Fibroblast of lung (primary cell): ENCODE results near the gene CAMTA1. TPM values are rescaled to one million over a fixed set of nuclear protein-coding genes. Genes with fewer than 3 reads are reported as not detected.
A peak's percentile ranks its signal among the peaks of the same experiment; 100 is the strongest.

Source experiments
- DNase-seq, 2 donors: peaks; one replicate each; pipeline versions ENCODE4 v3.0.0 to v3.0.0-alpha.2; 2010; ENCODE audit warnings: low read depth in 2 of 2
- H2AFZ ChIP-seq: 2 replicates; pipeline ENCODE4 v1.5.1; 2012; ENCODE audit warnings: low read length, control low read depth, inconsistent platforms
- H3K27ac ChIP-seq: 2 replicates; pipeline ENCODE4 v1.5.1; 2011; ENCODE audit warnings: low read length, control low read depth; ENCODE audit not compliant: insufficient read depth
- H3K27me3 ChIP-seq: 2 replicates; pipeline ENCODE4 v1.5.1; 2011; ENCODE audit warnings: mild to moderate bottlenecking, low read length; ENCODE audit not compliant: control insufficient read depth, insufficient read depth
- H3K36me3 ChIP-seq: 2 replicates; pipeline ENCODE4 v1.5.1; 2011; ENCODE audit warnings: low read length; ENCODE audit not compliant: control insufficient read depth, insufficient read depth
- H3K4me1 ChIP-seq: 2 replicates; pipeline ENCODE4 v1.5.1; 2011; ENCODE audit warnings: low read length; ENCODE audit not compliant: control insufficient read depth, insufficient read depth; ENCODE audit errors: extremely low read depth
- H3K4me2 ChIP-seq: 2 replicates; pipeline ENCODE4 v1.5.1; 2011; ENCODE audit warnings: low read length, control low read depth; ENCODE audit not compliant: insufficient read depth; ENCODE audit errors: extremely low read depth
- H3K4me3 ChIP-seq, 4 experiments: fragments of 200-600 bp in 1 of 4; sonication (generic) in 1 of 4; replicated peaks in 1 of 4; 2 replicates each; pipeline ENCODE4 v1.5.1; 2011 to 2016; ENCODE audit warnings: low read length in 4 of 4, low read depth in 3 of 4, mild to moderate bottlenecking in 3 of 4, control low read depth in 2 of 4, inconsistent platforms in 1 of 4, mixed read lengths in 1 of 4; ENCODE audit not compliant: insufficient read depth in 1 of 4; ENCODE audit errors: control extremely low read depth in 1 of 4
- H3K79me2 ChIP-seq: 2 replicates; pipeline ENCODE4 v1.5.1; 2012; ENCODE audit warnings: mild to moderate bottlenecking, low read length, inconsistent platforms; ENCODE audit not compliant: control insufficient read depth, insufficient read depth
- H3K9ac ChIP-seq: 2 replicates; pipeline ENCODE4 v1.5.1; 2011; ENCODE audit warnings: mild to moderate bottlenecking, low read length, control low read depth; ENCODE audit not compliant: insufficient read depth
- H3K9me3 ChIP-seq: 2 replicates; pipeline ENCODE4 v1.5.1; 2012; ENCODE audit warnings: low read depth, low read length; ENCODE audit not compliant: control insufficient read depth, insufficient read depth
- H4K20me1 ChIP-seq: 2 replicates; pipeline ENCODE4 v1.5.1; 2011; ENCODE audit warnings: low read length; ENCODE audit not compliant: control insufficient read depth, insufficient read depth; ENCODE audit errors: extremely low read depth
- EZH2 ChIP-seq: IDR thresholded peaks from 2 replicates; pipeline ENCODE4 v1.5.1; 2012; ENCODE audit warnings: low read length, control low read depth, mild to moderate bottlenecking; ENCODE audit errors: missing control alignments
- polyA plus RNA-seq, 2 donors: library from polyadenylated mRNA; depleted of rRNA in 1 of 2; stranded (reverse) in 1 of 2; unstranded in 1 of 2; fragments of >200 nt; gene quantifications; 2 replicates each; pipeline ENCODE4 v1.2.1, GENCODE V29; 2011 to 2012; ENCODE audit warnings: missing spikeins in 1 of 2
- total RNA-seq: library from RNA; depleted of rRNA; stranded (reverse); fragments of >200 nt; gene quantifications from 2 replicates; pipeline ENCODE4 v1.2.1, GENCODE V29; 2014
- TF ChIP-seq, protein P1 (sequence below), 2 donors: IDR thresholded peaks in 1 of 2; conservative IDR thresholded peaks in 1 of 2; 1 replicate in 1 of 2; 2 replicates in 1 of 2; pipeline ENCODE4 v1.5.1; 2011 to 2012; ENCODE audit warnings: low read length in 2 of 2, control low read depth in 1 of 2, inconsistent platforms in 1 of 2, low read depth in 1 of 2, mild to moderate bottlenecking in 1 of 2

CAMTA1 gene
- total and polyA plus RNA-seq, 2 donors (not counting 1 experiment from before 2014, with no cell fraction given): 47.6 to 86.0 TPM

DNA sequence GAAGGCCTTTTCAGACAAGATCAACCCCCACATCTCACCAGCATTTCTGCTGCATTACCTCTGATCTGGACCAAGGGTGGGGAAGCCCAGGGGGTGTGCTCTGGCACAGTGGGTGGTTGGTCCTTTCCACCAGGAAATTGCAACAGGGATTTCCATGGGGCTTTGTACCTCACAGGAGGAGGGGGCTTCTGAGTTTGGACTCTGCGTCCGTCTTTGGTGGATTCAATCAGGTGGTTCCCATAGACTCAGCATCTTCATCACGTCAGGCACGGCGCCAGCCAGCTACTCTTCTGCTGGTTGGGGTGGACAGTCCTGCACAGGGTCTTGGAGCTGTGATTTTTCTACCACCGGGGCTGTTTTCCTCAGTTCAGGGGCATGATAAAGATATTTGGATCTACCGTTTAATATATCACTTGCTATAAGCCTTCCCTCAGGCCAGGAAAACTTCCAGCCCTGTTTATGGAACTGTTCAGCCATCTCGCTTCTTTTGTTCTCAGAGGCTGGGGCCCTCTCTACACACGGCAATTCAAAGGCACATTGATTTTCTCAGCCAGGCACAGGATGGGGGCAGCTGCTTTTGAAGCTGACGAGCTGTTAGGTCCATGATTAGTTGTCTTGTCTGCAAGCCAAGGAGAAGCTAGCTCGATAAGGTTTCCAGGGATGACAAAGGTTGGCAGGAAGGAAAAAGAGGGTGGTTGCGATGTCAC lies 467.3 kb downstream of the CAMTA1 start:
- Histone ChIP-seq H3K9me3 (no peaks in the 10 kb centered on the region), H3K79me2 (no peaks in the 10 kb centered on the region), H4K20me1 (no peaks in the 10 kb centered on the region), H3K27ac (no peak overlapping the region), H3K36me3 (no peaks in the 10 kb centered on the region), H3K4me1 (peaks cover 5% of the 10 kb centered on the region), H3K4me2 (no peak overlapping the region), H3K27me3 (no peaks in the 10 kb centered on the region), H3K9ac (no peak overlapping the region), H3K4me3 (no peak overlapping the region), H2AFZ (peak overlapping the region; percentile 43)
- TF ChIP-seq, protein P1, sequence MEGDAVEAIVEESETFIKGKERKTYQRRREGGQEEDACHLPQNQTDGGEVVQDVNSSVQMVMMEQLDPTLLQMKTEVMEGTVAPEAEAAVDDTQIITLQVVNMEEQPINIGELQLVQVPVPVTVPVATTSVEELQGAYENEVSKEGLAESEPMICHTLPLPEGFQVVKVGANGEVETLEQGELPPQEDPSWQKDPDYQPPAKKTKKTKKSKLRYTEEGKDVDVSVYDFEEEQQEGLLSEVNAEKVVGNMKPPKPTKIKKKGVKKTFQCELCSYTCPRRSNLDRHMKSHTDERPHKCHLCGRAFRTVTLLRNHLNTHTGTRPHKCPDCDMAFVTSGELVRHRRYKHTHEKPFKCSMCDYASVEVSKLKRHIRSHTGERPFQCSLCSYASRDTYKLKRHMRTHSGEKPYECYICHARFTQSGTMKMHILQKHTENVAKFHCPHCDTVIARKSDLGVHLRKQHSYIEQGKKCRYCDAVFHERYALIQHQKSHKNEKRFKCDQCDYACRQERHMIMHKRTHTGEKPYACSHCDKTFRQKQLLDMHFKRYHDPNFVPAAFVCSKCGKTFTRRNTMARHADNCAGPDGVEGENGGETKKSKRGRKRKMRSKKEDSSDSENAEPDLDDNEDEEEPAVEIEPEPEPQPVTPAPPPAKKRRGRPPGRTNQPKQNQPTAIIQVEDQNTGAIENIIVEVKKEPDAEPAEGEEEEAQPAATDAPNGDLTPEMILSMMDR (conservative IDR thresholded peaks at IDR 0.05 in 1 of 2, IDR thresholded peaks at IDR 0.05 in 1 of 2; ENCODE audit: low read depth in 1 of 2, low read length in 2 of 2): no peak
- no peak for TF ChIP-seq EZH2
- peak; percentile 17 to 24 for DNase-seq

DNA sequence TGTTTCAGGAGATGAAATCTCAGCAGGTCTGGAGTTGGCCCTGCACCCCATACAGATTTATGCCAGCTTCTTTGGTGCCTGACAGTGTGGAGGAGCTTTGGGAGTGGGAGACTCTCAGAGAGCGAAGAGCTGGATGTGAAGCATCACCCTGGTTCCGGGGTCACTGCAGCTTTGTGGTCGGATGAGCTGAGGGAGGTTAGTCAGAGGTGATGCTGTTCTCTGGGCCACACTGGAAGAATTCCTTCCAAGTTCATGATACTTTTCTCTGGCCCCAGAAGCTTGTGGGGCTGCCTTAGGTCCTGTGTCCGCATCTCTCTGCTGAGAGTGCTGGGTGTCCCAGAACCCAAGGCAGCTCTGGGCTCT lies 467.8 kb downstream of the CAMTA1 start:
- no peak overlapping the region for H3K27ac ChIP-seq

DNA sequence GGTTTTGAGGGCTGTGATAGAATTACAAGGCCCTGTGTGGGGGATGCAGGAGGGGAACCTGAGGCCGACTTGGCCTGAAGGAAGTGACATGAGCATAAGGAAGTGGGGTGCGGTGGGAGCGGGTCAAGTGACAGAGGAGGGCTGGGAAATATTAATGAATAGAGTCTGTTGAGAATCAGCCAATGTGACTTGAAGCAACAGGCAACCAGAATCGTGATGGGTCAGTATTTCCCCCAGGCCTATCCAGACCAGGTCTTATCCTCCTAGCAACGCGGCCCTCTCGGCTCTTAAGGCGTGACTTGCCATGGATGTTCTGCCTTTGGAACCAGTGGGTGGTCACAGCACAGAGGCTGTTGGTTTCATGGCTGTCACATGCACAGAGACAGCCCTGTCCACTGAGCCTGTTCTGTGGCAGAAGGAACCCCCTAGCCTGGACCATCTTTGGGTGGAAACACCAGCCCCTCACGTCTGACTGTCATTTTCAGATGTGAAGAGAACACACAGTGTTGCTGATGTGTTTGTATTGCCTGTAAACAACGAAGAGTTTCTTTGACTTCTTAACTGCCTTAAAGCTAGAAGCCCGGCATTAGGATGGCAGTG lies 468.8 kb downstream of the CAMTA1 start:
- no peaks in the 10 kb centered on the region for H3K36me3 ChIP-seq
- TF ChIP-seq, protein P1 (conservative IDR thresholded peaks at IDR 0.05 in 1 of 2, IDR thresholded peaks at IDR 0.05 in 1 of 2; ENCODE audit: low read depth in 1 of 2, low read length in 2 of 2): no peak
- no peak for TF ChIP-seq EZH2
- H3K27me3 ChIP-seq: no peaks in the 10 kb centered on the region
- no peaks in the 10 kb centered on the region for H3K79me2 ChIP-seq
- H4K20me1 ChIP-seq: no peaks in the 10 kb centered on the region
- DNase-seq: no peak
- no peak overlapping the region for H3K4me2 ChIP-seq
- no peak overlapping the region for H2AFZ ChIP-seq
- peaks cover 5% of the 10 kb centered on the region for H3K4me1 ChIP-seq
- no peaks in the 10 kb centered on the region for H3K9me3 ChIP-seq
- H3K27ac ChIP-seq: no peak overlapping the region
- H3K4me3 ChIP-seq: no peak overlapping the region
- no peak overlapping the region for H3K9ac ChIP-seq

More for the DNA sequence above, 467.8 kb downstream of the CAMTA1 start:
- H3K4me2 ChIP-seq: no peak overlapping the region
- no peaks in the 10 kb centered on the region for H3K36me3 ChIP-seq
- no peak overlapping the region for H3K9ac ChIP-seq
- H3K9me3 ChIP-seq: no peaks in the 10 kb centered on the region
- no peak overlapping the region for H3K4me3 ChIP-seq
- no peaks in the 10 kb centered on the region for H4K20me1 ChIP-seq
- H3K79me2 ChIP-seq: no peaks in the 10 kb centered on the region
- peak overlapping the region; percentile 43 for H2AFZ ChIP-seq
- H3K4me1 ChIP-seq: peaks cover 5% of the 10 kb centered on the region
- peak; percentile 34 to 70 for DNase-seq
- H3K27me3 ChIP-seq: no peaks in the 10 kb centered on the region
- no peak for TF ChIP-seq EZH2
- TF ChIP-seq, protein P1 (conservative IDR thresholded peaks at IDR 0.05 in 1 of 2, IDR thresholded peaks at IDR 0.05 in 1 of 2; ENCODE audit: low read depth in 1 of 2, low read length in 2 of 2): no peak
